HG03575 (cell line): ENCODE results near the gene FLNC.

ENCODE experiments used
- ATAC-seq: cut with Tn5 transposase; IDR thresholded peaks from one replicate; pipeline ENCODE4 v1.9.1; 2021; ENCODE audit not compliant: unreplicated experiment, insufficient number of reproducible peaks, low FRiP score; ENCODE audit errors: extremely low read depth

FLNC gene

DNA sequence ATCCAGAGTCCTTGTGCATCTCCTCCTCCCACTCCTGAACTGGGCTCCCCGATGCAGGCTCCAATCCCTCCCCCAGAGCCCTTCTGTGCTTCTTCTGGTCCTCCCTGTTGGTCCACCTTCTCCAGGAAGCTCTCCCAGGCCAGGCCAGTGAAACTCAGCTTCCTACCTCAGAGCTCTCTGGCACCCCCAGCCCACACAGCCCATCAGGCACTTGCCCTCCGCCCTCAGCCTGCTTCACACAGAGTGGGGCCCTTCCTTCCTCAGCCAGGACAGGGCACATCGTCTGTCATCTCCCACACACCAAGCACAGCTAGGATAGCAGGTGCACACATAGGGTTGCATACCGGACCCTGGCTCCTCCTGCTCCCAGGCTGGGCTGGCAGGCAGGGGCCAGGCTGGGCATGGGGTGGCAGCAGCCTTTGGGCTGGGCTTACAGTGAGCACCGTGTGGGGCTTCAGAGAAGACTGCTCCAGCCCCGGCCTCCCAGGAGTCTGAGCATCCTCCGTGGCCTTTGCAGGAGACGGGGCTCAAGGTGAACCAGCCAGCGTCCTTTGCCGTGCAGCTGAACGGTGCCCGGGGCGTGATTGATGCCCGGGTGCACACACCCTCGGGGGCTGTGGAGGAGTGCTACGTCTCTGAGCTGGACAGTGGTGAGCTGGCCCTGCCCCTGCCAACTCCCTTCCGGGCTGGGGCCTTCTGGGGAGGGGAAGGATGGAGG, 26.0 kb downstream of the FLNC start:
- ATAC-seq = no peak

- ATAC-seq = no peak
These were observed 28.4 kb downstream of the FLNC start for GRCh38 chr7:128858380-128859231.

GRCh38 chr7:128859232-128860157, 29.3 kb downstream of the FLNC start:
- ATAC-seq = no peak

DNA sequence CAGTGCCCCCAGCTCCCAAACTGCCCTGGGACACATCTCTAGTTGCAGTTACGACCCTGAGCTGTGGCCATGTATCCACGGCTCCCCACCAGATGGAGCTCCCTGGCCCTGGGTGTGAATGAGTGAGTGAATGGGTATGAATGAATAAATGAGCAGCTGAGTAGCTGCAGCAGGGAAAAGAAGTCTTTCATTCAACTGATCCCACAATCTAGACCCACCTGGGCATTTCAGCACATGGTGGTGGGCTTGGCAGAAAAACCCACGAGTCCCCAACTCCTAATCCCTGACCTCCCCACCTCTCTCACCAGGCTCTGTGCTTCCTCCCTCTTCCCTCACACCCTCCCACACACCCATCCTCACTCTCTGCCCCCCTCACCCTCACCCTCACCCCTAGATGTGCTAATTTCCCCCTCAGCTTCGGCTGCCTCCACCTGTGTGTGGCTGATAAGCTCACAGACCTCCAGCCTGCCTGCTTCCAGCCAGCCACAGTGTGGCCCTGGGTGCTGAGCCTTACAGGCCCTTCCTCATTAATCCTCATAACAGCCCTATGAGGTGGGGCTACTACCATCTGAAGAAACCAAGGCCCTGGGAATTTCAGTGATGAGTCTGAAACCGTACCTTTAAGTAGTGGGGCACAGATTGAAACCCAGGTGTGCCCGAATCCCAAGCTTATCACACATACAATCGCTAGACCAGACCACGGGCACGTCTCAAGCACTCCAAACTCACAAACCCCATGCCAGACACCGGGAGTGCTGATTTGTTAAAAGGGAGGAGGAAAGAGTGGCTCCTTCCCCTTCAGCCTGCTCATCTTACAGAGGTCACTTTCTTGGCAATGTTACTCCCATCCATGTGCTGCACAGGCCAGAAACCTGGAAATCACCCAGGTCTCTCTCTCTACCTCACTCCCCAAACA, 30.2 kb downstream of the FLNC start:
- ATAC-seq = no peak

DNA sequence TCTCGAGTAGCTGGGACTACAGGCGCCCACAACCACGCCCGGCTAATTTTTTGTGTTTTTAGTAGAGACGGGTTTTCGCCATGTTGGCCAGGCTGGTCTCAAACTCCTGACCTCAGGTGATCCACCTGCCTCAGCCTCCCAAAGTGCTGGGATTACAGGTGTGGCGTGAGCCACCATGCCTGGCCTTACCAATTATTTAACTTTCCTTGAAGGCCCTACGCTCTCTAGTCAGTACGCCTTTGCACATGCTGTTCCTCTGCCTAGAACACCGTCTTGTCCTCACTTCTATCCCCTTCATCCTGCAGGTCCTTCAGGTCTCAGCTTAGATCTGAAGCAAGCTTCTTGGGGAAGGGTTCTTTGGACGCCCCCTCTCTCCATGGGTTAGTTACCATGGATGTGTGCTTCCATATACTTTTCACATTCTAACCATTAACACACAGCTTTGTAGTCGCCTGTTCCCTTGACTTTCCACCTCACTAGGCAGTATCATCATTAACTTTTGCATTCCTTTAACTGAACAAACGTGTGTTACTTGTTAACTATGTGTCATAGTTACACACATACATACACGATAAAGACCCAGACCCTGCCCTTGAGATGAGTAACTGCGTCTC, 31.9 kb downstream of the FLNC start:
- ATAC-seq = no peak

DNA sequence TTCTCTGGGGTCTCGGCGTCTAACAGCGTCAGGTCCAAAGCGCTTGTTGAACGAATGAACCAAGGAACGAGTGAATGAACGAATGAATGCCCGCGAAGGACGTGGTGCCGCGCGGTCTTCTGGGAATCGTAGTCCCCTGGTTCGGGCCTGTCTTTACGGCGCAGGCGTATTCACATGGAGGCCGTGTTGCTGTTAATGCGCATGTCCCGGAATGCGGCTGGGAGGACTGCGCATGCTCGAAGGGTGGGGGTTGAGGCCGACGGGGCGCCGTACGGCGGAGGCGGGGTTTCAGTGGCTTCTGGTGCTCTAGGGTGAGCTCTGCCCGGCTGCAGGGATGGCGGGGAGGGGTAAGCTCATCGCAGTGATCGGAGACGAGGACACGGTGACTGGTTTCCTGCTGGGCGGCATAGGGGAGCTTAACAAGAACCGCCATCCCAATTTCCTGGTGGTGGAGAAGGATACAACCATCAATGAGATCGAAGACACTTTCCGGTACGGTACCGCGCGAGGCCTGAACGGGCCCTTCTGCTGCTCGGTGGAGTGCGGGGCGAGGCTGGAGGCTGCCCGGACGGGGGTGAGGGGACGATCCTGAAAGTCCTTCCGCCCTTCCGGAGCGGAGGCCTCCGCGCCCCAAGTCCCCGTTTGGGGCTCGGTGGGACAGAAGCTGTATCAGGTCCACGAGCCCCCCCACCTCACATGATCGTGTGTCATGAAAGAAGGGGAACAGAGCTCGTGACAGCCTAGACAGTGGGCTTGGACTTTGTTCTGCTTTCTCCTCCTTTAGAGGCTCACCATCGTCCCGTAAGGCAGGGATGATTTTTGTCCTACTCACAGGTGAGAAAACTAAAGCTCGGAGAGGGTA, 32.6 kb downstream of the FLNC start, which contains the start of gene ATP6V1F:
Gene ATP6V1F (plus strand): TSS at position 286 of the 862 bp plus-strand sequence. CDS start 49 bp downstream, at position 335.
- no peak for ATAC-seq

DNA sequence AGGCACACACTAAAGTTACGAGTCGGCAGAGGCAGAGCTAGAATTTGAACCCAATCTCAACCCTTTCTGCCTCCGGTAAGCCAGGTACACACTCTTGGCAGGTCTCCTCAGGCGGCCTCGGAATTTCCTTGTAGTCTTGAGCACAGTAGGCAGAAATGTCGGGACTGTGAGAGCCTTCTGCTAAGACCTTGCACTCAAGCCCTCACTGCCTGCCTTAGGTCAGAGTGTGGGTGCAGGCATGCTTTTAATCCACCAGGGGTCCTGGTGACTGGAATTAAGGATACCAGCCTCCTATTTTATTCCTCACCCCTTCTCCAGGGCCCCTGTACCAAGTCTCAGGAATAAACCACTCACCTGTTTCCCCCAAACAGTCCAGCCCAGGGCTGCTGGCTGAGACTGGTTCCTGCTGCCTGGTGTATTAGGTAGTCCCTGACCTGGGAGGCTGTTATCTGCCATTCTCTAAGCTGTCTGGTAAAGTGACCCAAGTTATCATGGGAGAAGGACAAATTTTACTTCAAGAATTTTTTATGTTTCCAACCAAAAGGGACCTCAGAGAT, 33.3 kb downstream of the FLNC start:
- no peak for ATAC-seq

DNA sequence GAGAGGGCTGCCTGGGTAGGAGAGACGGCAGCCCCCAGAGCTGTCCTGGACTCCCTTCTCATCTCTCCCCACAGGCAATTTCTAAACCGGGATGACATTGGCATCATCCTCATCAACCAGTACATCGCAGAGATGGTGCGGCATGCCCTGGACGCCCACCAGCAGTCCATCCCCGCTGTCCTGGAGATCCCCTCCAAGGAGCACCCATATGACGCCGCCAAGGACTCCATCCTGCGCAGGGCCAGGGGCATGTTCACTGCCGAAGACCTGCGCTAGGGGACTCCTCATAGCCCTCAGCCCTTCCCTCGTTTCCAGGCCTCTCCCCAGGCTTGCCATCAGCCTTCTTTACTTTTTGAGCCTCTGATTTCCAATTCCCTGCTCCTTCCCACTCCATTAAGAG, 35.1 kb downstream of the FLNC start:
- ATAC-seq = no peak

DNA sequence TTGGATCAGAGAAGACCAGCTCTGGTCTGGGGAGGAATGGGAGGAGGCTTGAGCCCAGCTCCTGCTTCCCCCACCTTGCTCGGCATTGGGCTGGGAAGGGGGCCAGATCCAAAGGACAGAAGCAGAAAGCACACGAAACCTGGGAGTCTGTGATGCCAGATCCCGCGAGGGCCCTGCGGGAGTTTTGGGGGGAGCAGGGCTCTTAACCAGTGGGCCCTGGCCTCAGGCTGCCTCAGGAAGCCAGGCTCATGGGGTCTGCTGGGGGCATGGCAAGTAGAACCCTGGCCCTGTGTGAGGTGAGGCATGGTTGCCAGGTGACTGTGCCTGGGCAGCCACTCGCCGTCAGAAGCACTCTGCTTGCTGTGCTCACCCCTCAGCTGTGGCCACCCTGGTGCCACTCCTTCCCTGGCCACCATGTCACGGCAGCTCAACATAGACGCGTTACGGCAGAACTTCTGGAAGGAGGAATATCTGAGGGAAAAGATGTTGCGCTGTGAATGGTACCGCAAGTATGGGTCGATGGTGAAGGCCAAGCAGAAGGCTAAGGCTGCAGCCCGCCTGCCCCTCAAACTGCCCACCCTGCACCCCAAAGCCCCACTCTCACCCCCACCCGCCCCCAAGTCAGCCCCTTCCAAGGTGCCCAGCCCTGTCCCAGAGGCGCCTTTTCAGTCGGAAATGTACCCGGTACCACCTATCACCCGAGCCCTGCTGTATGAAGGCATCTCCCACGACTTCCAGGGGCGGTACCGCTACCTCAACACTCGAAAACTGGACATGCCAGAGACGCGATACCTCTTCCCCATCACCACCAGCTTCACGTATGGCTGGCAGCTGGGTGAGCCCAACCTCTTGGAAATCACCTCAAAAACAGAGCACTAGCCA, 36.0 kb downstream of the FLNC start:
- no peak for ATAC-seq

- no peak for ATAC-seq
These were observed 37.0 kb downstream of the FLNC start for GRCh38 chr7:128867241-128867640.

DNA sequence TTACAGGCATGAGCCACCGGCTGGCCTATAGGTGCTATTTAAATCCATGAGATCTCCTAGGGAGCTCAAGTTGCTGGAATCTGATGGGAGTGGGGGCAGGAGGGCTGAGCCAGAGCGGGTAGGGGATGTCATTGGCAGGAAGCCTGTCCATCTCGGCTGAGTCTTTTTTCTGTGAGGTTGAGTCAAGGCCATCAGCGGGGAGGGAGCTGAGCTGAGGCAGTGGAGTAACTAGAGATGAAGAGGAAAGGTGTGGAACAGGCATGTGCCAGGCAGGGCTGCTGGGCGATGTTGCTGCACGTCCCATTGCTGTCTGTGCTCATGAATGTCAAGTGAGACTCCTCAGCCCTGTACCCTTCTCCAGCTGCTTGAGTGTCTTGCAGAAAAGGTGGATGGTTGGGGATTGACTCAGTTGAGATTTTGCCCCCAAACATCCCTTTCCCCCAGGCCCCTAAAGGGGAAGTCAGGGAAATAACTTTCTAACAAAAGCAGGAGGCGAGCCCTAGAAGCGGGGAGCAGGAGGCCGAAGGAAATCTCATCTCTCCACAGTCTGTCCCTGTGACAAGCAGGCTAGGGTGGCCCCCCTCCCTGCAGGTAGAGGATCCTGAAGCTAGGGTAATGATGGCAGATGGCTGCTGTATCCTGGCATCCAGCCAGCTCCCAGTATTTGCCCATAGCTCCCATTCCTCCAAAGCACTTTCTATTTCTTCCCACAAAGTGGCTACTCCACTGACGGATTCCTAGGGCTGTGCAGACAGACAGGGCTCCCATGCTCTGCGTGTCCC, 37.8 kb downstream of the FLNC start:
- no peak for ATAC-seq

DNA sequence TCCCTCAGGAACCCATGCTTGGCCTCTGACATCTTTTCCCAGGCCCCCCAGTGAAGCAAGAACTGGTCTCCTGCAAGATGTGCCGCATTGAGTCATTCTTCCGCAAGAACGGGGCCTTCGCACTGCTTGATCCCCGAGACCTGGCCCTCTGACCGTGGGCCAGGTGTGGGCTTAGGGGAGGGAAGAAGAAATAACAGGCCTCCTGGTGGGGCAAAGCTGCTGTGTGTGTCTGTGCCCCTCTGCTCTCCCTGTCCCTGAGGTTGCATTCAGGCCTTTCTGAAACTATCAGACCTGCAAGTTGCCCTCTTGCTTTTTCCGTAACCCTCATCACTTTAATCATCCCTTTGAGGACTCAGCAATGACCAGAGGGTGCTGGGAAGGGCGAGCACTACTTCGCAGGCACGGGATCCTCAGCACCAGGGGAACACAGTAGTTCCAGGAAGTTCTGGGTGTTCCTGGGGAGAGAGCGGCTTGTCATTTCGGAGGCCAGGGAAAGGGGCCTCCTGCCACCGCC, 38.5 kb downstream of the FLNC start:
- no peak for ATAC-seq

- ATAC-seq = no peak
These were observed 39.1 kb downstream of the FLNC start for GRCh38 chr7:128869138-128869943.

- ATAC-seq = no peak
These were observed 39.7 kb downstream of the FLNC start for GRCh38 chr7:128869944-128870285.
